HuH-7.5 (cell line): Measurements from ENCODE around the gene ZBTB7B.
A peak's percentile ranks its signal among the peaks of the same experiment; 100 is the strongest.

Source experiments
- DNase-seq: peaks from one replicate; pipeline ENCODE4 v3.0.0; 2011; ENCODE audit warnings: low spot score

ZBTB7B gene

GRCh38 chr1:155061381-155062150 lies 59.0 kb downstream of the ZBTB7B start:
- DNase-seq: peak; percentile 97

DNA sequence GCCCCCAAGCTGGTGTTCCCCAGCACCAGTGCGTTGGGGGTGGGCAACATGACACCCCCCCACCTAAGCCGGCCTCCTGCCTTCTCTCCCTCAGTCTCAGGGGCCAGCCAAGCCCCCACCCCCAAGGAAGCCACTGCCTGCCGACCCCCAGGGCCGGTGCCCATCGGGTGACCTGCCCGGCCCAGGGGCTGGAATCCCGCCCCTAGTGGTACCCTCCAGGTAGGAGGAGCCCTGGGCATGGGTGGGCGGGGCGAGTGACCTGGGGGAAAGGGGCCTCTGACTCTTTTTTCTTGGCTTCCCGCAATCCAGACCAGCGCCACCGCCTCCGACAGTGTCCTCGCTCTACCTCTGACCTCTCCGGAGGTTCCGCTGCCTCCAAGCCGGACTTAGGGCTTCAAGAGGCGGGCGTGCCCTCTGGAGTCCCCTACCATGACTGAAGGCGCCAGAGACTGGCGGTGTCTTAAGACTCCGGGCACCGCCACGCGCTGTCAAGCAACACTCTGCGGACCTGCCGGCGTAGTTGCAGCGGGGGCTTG lies 59.6 kb downstream of the ZBTB7B start:
- DNase-seq: peak; percentile 80

- DNase-seq: peak; percentile 94
These were observed 60.3 kb downstream of the ZBTB7B start for GRCh38 chr1:155062702-155063411.

DNA sequence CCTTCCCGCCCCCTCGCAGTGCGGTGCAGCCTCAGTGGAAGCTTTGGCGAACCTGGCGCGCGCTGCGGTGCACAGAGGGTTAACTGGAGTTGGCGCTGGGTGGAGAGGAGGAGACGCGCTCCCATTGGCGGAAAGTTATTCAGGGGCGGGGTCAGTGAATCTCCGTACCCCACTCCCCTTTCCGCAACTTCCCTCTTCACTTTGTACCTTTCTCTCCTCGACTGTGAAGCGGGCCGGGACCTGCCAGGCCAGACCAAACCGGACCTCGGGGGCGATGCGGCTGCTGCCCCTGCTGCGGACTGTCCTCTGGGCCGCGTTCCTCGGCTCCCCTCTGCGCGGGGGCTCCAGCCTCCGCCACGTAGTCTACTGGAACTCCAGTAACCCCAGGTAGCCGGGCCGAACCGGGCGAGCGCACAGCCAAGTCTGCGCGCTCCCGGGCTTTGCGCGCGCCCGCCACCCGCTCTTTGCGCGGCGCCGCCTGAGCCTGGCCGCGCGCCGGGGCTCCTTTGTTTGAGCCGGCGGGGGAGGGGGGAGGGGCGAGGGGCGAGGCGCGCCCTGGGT lies 61.0 kb downstream of the ZBTB7B start, which contains the start of gene EFNA4:
TSS of gene EFNA4 (plus strand) at position 191 of the 561 bp plus-strand sequence. CDS start at position 275, 84 bp downstream.
- peak; percentile 98 for DNase-seq

DNA sequence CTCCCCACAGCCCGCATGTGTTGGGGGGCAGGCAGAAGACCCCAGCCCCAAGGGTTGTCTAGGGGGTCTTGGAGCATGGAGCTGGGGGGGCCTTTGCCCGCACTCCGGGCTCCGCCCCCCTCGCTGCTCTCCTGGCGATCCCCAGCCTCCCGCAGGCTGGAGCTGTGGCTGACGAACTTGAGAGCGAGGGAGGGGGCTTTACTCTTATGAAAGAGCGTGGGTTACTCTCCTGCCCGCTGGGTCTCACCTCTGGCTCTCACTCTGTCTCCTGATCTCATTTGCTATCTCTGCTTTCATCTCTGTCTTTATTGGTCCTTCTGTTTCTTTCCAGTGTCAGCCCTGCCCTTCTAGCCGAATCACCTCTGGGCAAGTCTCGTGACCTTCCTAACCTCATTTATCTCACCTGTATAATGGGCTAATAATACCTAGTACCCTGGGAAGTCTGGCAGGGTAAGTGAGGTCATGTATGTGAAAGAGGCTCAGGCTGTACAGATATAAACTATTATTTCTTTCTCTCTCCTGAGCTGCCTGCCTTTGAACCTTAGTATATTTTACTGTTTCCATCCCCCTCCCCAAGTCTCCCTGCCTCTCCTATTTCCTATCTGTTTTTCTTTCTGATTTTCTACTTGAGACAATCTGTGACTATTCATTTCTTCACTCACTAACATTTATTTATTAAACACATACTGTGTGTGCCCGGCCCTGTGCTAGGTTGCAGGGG lies 61.7 kb downstream of the ZBTB7B start:
- peak; percentile 81 for DNase-seq

DNA sequence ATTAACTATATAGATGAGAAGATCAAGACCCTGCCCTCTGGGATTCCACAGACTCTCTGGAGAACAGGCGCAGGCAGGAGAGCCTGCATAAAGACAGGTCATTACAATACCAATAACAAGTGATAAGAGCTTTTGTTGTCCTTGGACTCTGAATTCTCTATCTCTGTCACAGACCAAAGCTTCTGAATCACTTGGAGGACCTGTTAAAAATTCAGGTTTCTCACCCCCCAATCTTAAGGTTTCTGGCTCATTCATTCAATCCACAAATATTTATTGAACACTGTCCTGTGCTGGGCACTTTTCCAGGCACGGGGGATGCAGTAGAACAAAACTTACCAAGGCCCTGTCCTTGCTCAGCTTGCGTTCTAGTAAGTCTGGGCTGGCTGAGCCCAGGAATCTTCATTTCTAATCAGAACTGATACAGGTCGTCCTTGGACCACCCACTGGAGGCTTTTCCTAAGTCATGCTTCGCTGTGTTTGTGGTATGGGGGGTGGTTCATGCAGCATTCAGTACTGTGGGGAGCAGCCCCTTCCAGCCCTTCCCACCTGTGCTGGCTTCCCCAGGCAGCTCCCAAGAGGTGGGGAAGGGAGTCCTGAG lies 62.3 kb downstream of the ZBTB7B start:
- no peak for DNase-seq

- no peak for DNase-seq
These were observed 64.2 kb downstream of the ZBTB7B start for GRCh38 chr1:155066777-155067176.
